ENCODE data around the gene DGKK.

GRCh38 chrX:50442426-50443116, 28.1 kb downstream of the DGKK start:
- TF ChIP-seq CTCF (IDR thresholded peaks at IDR 0.05) (no peak), EZH2 (IDR thresholded peaks at IDR 0.05) (no peak)

All from neural progenitor cell (in vitro differentiated cells).